HepG2 (cell line): ENCODE results near the gene PRDM10.

Experiments used
- CBFB ChIP-seq: sonication (generic); formaldehyde crosslinking; IDR thresholded peaks from 2 replicates; pipeline ENCODE4 v1.4.0; 2020; ENCODE audit warnings: missing genetic modification reagents
- GZF1 ChIP-seq: sonication (generic); formaldehyde crosslinking; IDR thresholded peaks from 2 replicates; pipeline ENCODE4 v1.5.1; 2020; ENCODE audit warnings: mild to moderate bottlenecking, missing genetic modification reagents
- KLF6 ChIP-seq: IDR thresholded peaks from 2 replicates; pipeline ENCODE4 v1.8.0; 2016; ENCODE audit warnings: missing biosample characterization, missing genetic modification reagents
- ZNF264 ChIP-seq: sonication (generic); formaldehyde crosslinking; IDR thresholded peaks from 2 replicates; pipeline ENCODE4 v1.4.0; 2020; ENCODE audit warnings: missing genetic modification reagents
- ZNF530 ChIP-seq: sonication (generic); formaldehyde crosslinking; IDR thresholded peaks from 2 replicates; pipeline ENCODE4 v1.5.0; 2020; ENCODE audit warnings: low read depth, mild to moderate bottlenecking, missing genetic modification reagents
- ZNF709 ChIP-seq: sonication (generic); formaldehyde crosslinking; IDR thresholded peaks from 2 replicates; pipeline ENCODE4 v1.5.0; 2020; ENCODE audit warnings: mild to moderate bottlenecking, missing genetic modification reagents
- TF ChIP-seq, protein P1 (sequence below): sonication (generic); formaldehyde crosslinking; IDR thresholded peaks from 2 replicates; pipeline ENCODE4 v1.5.0; 2020; ENCODE audit warnings: mild to moderate bottlenecking, missing genetic modification reagents, moderate library complexity

DNA sequence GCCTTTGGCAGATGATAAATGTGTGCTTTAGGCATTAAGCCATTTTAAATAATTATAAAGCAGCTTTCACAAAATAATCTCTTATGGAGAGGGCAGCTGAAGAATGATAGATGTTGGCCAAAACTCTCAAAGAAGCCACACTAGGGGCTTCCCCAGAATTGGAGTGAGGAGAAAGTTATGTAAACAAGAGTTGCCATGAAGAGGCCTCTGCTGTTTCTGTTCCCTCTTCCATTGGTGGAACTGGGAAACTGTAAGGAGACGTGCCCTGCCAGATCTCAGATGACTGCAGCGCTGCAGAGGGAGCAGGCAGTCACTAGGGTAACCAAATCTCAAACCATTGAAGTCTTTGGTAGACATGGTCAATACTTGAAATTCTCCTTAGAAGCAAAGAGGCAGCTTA, 47.6 kb upstream of the PRDM10 start:
- TF ChIP-seq ZNF709 (CRISPR knock-in tag) (no peak), CBFB (no peak), KLF6 (no peak), ZNF264 (CRISPR knock-in tag) (no peak), GZF1 (CRISPR knock-in tag) (no peak), ZNF530 (no peak)
- TF ChIP-seq, protein P1, sequence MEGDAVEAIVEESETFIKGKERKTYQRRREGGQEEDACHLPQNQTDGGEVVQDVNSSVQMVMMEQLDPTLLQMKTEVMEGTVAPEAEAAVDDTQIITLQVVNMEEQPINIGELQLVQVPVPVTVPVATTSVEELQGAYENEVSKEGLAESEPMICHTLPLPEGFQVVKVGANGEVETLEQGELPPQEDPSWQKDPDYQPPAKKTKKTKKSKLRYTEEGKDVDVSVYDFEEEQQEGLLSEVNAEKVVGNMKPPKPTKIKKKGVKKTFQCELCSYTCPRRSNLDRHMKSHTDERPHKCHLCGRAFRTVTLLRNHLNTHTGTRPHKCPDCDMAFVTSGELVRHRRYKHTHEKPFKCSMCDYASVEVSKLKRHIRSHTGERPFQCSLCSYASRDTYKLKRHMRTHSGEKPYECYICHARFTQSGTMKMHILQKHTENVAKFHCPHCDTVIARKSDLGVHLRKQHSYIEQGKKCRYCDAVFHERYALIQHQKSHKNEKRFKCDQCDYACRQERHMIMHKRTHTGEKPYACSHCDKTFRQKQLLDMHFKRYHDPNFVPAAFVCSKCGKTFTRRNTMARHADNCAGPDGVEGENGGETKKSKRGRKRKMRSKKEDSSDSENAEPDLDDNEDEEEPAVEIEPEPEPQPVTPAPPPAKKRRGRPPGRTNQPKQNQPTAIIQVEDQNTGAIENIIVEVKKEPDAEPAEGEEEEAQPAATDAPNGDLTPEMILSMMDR = no peak
